Activated T-helper 2 cell treated with anti-CD3 and anti-CD28 coated beads, Interferon-gamma antibody, Interleukin-2, Interleukin-4, amounts not matched to agents 10 μg/mL and 5 μg/mL and 100 μg/mL, durations not matched to agents 14 hours and 24 hours and 36 hours (primary cell): ENCODE results near the gene EHF. TPM values are rescaled to one million over a fixed set of nuclear protein-coding genes. Genes with fewer than 3 reads are reported as not detected.

ENCODE experiments used
- DNase-seq: peaks from one replicate; pipeline ENCODE4 v3.0.0; 2021; ENCODE audit warnings: low spot score
- H3K27ac Mint-ChIP-seq: one replicate; pipeline ENCODE4 v1.8.0; 2021; ENCODE audit warnings: mixed read lengths
- H3K27me3 Mint-ChIP-seq: one replicate; pipeline ENCODE4 v1.8.0; 2021; ENCODE audit warnings: low read depth, mixed read lengths
- H3K36me3 Mint-ChIP-seq: one replicate; pipeline ENCODE4 v1.8.0; 2021; ENCODE audit warnings: low read depth, mixed read lengths
- H3K4me1 Mint-ChIP-seq: one replicate; pipeline ENCODE4 v1.8.0; 2021; ENCODE audit warnings: low read depth, mixed read lengths
- H3K4me3 Mint-ChIP-seq: one replicate; pipeline ENCODE4 v1.8.0; 2021; ENCODE audit warnings: low read depth, mild to moderate bottlenecking, moderate library complexity, mixed read lengths
- H3K9me3 Mint-ChIP-seq: one replicate; pipeline ENCODE4 v1.8.0; 2021; ENCODE audit warnings: mixed read lengths
- intact Hi-C: fragments of 100-400 bp; cut with micrococcal nuclease; formaldehyde crosslinking; loops from one replicate; pipeline ENCODE4 v1.15.1; 2023
- total RNA-seq: library from RNA; stranded (reverse); gene quantifications from 2 replicates; pipeline ENCODE4 v1.2.3, GENCODE V29; 2022

The EHF gene
- total RNA-seq, 1 donor from 2014 or later = not detected

DNA sequence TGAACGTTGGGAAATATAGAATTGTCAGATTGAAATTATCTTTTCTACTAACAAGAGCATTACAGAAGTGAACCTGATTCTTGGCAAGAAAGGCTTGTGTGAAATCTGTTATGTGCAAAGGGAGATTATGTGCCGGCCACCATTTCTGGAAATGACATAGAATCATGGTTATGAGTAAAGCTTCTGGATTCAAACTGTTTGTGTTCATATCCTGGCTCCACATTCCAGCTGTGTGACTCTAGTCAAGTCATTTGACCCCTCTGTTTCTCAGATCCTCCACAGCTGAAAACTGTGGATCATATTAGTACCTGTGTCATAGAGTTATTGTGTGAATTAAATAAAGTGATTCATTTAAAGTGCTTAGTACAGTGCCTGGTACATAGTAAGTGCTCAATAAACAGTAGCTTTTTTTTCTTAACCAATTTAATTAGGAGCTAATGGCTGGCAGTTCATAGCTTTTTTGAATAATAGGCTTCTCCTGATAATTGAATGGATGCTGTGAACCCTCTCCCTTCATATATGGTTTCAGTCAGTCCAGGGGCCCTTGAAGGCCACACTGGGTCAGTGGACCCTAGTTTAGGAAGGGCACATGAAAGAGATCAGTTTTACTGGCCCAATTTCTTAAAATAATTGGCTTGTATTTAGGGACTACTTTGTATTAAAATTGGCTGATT is 34.6 kb downstream of the EHF start:
- Mint-ChIP-seq H3K36me3 (no peaks in the 10 kb centered on the region), H3K27ac (no peak overlapping the region), H3K4me1 (peaks cover 26% of the 10 kb centered on the region), H3K4me3 (no peak overlapping the region), H3K9me3 (no peaks in the 10 kb centered on the region), H3K27me3 (peaks cover 57% of the 10 kb centered on the region)
- no peak for DNase-seq
- intact Hi-C loops = loop anchor here (10.0 kb wide), 3 partner anchors 519 to 921 kb away; partner anchors contain the start of gene CD59

DNA sequence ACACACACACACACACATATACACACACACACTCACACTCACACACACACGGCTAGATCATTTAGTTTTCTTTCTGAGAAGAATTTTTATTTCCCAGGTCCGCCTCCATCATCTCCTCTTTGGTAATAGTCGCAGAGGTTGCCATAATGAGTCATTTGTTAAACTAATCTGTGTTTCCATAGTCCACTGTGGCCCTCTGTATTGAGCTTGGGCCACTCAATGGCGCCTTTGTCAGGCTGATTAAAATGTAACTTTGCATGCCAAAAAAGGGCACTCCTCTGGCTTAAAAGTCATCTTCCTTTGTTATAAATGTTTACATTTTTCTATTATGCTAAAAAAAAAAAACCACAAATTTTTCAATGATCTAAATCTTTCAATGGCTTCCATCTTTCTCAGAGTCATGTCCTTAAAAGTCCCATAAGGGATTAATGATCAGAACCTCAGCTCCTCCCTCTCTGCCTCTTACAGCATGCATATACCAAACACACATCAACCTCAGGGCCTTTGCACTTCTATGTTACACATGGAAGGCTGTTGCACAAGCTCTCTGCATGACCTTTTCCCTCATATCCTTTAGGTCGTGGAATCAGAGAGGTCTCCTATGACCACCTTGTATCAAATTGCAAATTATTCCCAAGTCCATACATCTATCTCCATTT is 35.3 kb downstream of the EHF start:
- Mint-ChIP-seq H3K4me3 (no peak overlapping the region), H3K36me3 (no peaks in the 10 kb centered on the region), H3K27ac (no peak overlapping the region), H3K9me3 (no peaks in the 10 kb centered on the region), H3K27me3 (peaks cover 63% of the 10 kb centered on the region), H3K4me1 (peaks cover 21% of the 10 kb centered on the region)
- intact Hi-C loops = loop anchor here (10.0 kb wide), 3 partner anchors 519 to 921 kb away; partner anchors contain the start of gene CD59
- DNase-seq = no peak

DNA sequence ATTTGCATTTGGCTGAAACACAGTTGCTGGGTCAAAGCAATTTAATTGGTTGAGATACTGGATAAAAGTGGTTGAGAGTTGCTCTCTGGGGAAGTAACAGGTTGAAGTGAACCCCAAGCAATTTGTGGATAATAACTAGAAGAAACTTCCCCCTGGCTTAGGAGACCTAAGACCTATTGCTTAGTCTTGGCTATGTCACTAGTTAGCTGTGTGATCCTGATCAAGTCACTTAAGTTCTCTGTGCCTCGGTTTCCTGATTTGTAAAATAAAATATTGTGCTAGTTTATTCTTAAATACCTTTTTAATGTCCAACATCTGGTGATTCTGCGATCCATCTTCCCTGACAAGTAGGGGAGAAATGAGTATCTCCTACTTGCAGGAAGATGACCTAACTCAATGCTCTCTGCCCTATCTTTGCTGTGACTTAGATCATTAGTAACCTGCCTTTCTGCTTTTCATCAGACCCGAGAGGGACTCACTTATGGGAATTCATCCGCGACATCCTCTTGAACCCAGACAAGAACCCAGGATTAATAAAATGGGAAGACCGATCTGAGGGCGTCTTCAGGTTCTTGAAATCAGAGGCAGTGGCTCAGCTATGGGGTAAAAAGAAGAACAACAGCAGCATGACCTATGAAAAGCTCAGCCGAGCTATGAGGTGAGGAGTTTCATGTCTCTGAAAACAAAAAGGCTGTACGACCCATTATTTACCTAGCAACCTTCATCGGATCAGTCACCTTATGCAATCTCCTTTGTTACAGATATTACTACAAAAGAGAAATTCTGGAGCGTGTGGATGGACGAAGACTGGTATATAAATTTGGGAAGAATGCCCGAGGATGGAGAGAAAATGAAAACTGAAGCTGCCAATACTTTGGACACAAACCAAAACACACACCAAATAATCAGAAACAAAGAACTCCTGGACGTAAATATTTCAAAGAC is 37.5 kb downstream of the EHF start:
- no peaks in the 10 kb centered on the region for H3K9me3 Mint-ChIP-seq
- no peak overlapping the region for H3K27ac Mint-ChIP-seq
- H3K27me3 Mint-ChIP-seq = peaks cover 69% of the 10 kb centered on the region
- H3K4me1 Mint-ChIP-seq = peaks cover 8% of the 10 kb centered on the region
- H3K36me3 Mint-ChIP-seq = no peaks in the 10 kb centered on the region
- no peak for DNase-seq
- intact Hi-C loops = loop anchor here (10.0 kb wide), 3 partner anchors 516 to 924 kb away; partner anchors contain the start of gene CD59
- no peak overlapping the region for H3K4me3 Mint-ChIP-seq

DNA sequence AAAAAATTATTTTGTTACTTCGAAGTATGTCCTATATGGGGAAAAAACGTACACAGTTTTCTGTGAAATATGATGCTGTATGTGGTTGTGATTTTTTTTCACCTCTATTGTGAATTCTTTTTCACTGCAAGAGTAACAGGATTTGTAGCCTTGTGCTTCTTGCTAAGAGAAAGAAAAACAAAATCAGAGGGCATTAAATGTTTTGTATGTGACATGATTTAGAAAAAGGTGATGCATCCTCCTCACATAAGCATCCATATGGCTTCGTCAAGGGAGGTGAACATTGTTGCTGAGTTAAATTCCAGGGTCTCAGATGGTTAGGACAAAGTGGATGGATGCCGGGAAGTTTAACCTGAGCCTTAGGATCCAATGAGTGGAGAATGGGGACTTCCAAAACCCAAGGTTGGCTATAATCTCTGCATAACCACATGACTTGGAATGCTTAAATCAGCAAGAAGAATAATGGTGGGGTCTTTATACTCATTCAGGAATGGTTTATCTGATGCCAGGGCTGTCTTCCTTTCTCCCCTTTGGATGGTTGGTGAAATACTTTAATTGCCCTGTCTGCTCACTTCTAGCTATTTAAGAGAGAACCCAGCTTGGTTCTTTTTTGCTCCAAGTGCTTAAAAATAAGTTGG is 38.3 kb downstream of the EHF start:
- H3K4me3 Mint-ChIP-seq = no peak overlapping the region
- H3K27me3 Mint-ChIP-seq = peaks cover 64% of the 10 kb centered on the region
- H3K4me1 Mint-ChIP-seq = peaks cover under 1% of the 10 kb centered on the region
- no peak for DNase-seq
- no peaks in the 10 kb centered on the region for H3K9me3 Mint-ChIP-seq
- intact Hi-C loops = loop anchor here (10.0 kb wide), 3 partner anchors 516 to 924 kb away; partner anchors contain the start of gene CD59
- no peak overlapping the region for H3K27ac Mint-ChIP-seq
- no peaks in the 10 kb centered on the region for H3K36me3 Mint-ChIP-seq

DNA sequence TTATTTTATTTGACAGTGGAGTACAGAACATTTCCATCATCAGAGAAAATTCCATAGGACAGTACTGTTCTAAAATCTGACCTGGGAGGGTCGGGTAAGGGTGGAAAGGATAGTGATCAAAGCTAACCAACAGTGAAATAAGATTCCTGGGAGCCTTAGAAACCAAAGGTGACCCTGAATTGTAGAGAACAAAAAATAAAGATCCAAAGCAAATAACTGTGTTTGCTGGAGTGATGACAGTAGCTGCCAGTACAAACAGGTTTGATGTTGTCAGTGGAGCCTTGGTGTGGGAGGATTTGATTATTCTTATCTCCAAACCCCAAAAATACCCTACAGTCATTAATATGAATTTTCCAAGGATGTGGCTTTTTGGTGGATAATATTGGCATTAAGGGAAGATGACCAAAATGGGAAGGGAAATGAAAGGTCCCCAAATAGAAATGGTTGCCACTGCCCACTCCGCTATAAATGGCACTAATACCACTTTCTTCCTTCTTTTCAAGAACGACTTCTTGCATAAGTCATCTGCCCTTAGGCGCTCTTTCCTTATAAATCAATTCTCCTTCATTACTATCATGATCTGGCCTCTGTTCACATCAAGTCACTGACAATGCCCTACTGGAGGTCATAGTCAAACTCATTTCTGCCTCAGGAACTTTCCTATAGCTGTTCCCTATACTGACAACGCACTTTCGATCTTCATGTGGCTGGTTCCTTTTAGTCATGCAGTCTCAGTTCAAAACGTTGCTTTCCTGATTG is 44.4 kb downstream of the EHF start:
- intact Hi-C loops = no loop called here
- H3K27me3 Mint-ChIP-seq = peaks cover 51% of the 10 kb centered on the region
- no peak overlapping the region for H3K27ac Mint-ChIP-seq

DNA sequence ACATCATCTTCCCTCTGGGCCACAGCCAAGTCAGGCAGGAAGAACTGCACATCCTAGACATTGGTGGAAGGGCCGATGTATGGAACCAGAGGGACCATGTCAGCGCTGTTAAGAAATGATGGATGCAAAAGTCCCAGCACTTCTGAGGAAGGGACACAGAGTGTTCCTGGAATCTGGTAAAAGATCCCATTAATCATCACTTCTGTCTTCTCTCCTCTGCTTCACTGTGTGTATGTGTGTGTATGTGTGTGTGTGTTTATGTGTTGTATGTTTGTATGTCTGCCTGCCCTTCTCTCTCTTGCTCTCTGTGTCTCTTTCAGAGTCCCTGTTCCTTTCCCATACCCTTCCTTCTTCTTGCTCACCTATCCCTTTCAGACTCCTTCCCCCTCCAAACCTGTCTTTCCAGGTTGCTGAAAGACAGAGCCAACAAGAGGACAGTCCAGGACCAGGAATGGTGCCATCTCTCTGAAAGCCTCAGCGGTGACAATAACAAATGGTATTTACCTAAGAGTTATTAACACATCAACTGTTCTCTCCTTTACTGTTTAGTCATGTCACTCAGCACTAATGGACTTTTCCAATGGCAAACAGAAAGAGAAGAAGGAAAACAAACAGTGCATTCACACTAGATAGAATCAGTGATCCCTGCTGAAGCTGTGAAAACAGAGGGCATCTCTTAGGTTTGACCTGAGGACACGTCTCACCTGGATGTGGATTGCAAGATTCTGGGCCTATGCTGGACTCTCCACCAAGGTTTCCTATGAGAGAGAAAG is 47.1 kb downstream of the EHF start:
- H3K9me3 Mint-ChIP-seq = no peaks in the 10 kb centered on the region
- no peak overlapping the region for H3K4me3 Mint-ChIP-seq
- no peak for DNase-seq
- intact Hi-C loops = no loop called here
- H3K4me1 Mint-ChIP-seq = no peaks in the 10 kb centered on the region
- peaks cover 42% of the 10 kb centered on the region for H3K27me3 Mint-ChIP-seq
- no peak overlapping the region for H3K27ac Mint-ChIP-seq
- no peaks in the 10 kb centered on the region for H3K36me3 Mint-ChIP-seq

More for the DNA sequence above, 44.4 kb downstream of the EHF start:
- Mint-ChIP-seq H3K4me1 (no peaks in the 10 kb centered on the region), H3K4me3 (no peak overlapping the region), H3K9me3 (no peaks in the 10 kb centered on the region), H3K36me3 (no peaks in the 10 kb centered on the region)
- no peak for DNase-seq

DNA sequence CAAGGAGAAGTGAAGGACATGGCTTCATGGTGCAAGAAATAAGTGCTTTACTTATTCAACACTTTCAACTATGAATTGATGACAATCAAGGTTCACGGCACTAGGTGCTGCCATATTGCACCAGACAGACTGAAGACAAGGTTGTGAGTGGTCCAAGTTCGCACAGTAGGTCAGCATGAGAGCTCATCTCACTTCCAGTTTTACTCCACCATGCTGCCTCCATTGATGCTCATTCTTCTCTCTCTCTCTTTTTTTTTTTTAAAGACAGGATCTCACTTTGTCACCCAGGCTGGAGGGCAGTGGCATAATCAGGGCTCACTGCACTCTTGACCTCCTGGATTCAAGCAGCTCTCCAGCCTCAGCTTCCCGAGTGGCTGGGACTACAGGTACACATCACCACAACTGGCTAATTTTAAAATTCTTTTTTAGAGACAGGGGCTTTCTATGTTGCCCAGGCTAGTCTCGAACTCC is 47.7 kb downstream of the EHF start:
- DNase-seq = no peak
- intact Hi-C loops = no loop called here
- H3K36me3 Mint-ChIP-seq = no peaks in the 10 kb centered on the region
- H3K4me1 Mint-ChIP-seq = no peaks in the 10 kb centered on the region
- peaks cover 42% of the 10 kb centered on the region for H3K27me3 Mint-ChIP-seq
- no peak overlapping the region for H3K27ac Mint-ChIP-seq
- no peak overlapping the region for H3K4me3 Mint-ChIP-seq
- H3K9me3 Mint-ChIP-seq = no peaks in the 10 kb centered on the region

DNA sequence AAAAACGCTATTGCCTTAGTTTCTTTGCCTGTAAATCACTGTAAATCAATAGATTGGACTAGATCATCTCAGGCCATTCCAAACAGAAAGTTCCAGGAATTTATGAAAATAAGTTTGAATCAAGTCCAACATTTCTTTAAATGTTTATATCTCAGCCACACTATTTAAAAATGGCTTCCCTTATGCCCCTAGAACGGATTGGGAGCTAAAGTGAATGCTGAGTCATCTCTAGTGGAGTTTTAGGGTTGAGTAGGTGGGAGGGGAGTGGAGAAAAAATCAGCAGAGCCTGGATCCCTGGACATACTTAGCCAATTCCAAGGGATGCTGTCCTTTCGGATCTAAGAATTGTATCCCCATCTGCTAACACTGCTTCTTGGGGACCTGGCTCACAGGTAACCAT is 48.6 kb downstream of the EHF start:
- intact Hi-C loops = no loop called here
- no peak overlapping the region for H3K4me3 Mint-ChIP-seq
- DNase-seq = no peak
- no peaks in the 10 kb centered on the region for H3K36me3 Mint-ChIP-seq
- no peaks in the 10 kb centered on the region for H3K4me1 Mint-ChIP-seq
- no peaks in the 10 kb centered on the region for H3K9me3 Mint-ChIP-seq
- no peak overlapping the region for H3K27ac Mint-ChIP-seq
- peaks cover 45% of the 10 kb centered on the region for H3K27me3 Mint-ChIP-seq

DNA sequence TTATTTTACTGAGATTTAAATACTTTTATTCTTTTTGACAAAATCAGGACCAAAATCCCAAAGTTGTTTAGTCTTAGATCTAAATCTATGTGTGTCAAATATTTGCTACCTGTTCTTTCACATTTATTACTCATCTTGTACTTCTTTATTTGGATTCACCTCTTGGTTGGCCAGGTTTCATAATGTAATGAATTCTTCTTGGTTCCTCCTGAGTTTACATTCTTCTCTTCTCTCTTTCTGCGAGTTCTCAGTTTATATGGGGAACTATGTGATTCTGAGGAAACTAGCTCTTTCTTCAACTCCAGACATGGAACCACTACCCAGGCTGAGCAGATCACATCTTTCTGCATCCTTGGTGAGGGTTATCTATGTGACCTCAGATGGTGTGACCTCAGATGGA is 50.2 kb downstream of the EHF start:
- intact Hi-C loops = no loop called here
- Mint-ChIP-seq H3K4me1 (no peaks in the 10 kb centered on the region), H3K4me3 (no peak overlapping the region), H3K9me3 (no peaks in the 10 kb centered on the region), H3K36me3 (no peaks in the 10 kb centered on the region), H3K27ac (no peak overlapping the region), H3K27me3 (peaks cover 50% of the 10 kb centered on the region)
- no peak for DNase-seq

DNA sequence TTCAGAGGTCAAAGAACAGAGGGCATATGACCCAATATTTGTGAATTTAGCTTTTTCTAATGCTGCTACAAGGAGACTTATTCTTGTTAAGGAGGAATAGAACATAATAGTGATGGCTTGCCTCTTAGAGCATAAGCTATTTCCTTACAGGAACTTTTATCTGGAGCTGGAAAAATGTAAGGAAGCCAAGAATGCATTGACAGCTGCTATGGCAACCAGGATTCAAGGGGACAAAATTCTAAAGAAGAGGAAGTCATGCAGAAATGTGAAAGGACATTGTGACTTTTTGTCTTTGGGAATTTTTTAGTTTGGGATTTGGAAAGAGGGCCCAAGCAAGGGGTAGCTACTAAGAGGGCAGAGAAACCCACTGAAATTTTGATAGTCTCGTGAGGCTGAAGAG is 51.1 kb downstream of the EHF start:
- H3K36me3 Mint-ChIP-seq = no peaks in the 10 kb centered on the region
- no peak for DNase-seq
- H3K27ac Mint-ChIP-seq = no peak overlapping the region
- no peaks in the 10 kb centered on the region for H3K4me1 Mint-ChIP-seq
- H3K4me3 Mint-ChIP-seq = no peak overlapping the region
- intact Hi-C loops = no loop called here
- H3K27me3 Mint-ChIP-seq = peaks cover 49% of the 10 kb centered on the region
- H3K9me3 Mint-ChIP-seq = no peaks in the 10 kb centered on the region

DNA sequence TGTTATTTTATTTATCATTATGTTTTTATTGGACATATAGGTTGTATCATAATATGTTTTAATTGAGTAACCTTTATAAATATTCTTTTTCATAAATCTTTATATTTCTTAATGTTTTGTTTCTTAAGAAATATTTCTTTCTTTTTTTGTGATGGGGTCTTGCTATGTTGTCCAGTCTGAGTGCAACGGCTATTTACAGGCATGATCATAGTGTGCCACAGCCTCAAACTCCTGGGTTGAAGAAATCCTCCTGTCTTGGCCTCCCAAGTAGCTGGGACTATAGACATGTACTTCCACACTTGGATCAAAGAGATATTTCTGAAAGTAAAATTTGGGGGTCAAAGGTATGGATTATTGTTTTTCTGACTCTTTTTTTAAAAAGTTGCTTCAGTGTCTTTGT is 53.1 kb downstream of the EHF start:
- intact Hi-C loops = no loop called here
- Mint-ChIP-seq H3K27me3 (peaks cover 40% of the 10 kb centered on the region), H3K36me3 (no peaks in the 10 kb centered on the region)

More for the DNA sequence above, 53.1 kb downstream of the EHF start:
- Mint-ChIP-seq H3K27ac (no peak overlapping the region), H3K9me3 (no peaks in the 10 kb centered on the region), H3K4me3 (no peak overlapping the region), H3K4me1 (no peaks in the 10 kb centered on the region)
- no peak for DNase-seq
